H1 (cell line): ENCODE results near the gene RRP1. TPM values are rescaled to one million over a fixed set of nuclear protein-coding genes. Genes with fewer than 3 reads are reported as not detected.

Source experiments
- BACH1 ChIP-seq: IDR thresholded peaks from 2 replicates; pipeline ENCODE4 v1.6.1; 2012; ENCODE audit warnings: low read length, improper control_type of control experiment
- CBX5 ChIP-seq: fragments of 300-800, 300-1000 bp; sonication (generic); IDR thresholded peaks from 2 replicates; pipeline ENCODE4 v1.7.1; 2016; ENCODE audit warnings: antibody characterized with exemption, low read length, low read depth
- SIN3A ChIP-seq, 2 experiments: IDR thresholded peaks in 1 of 2; conservative IDR thresholded peaks in 1 of 2; 2 replicates each; pipeline ENCODE4 v1.6.1; 2011 to 2012; ENCODE audit warnings: low read length in 2 of 2, improper control_type of control experiment in 1 of 2, low read depth in 1 of 2, mild to moderate bottlenecking in 1 of 2
- ZNF274 ChIP-seq: IDR thresholded peaks from 2 replicates; pipeline ENCODE4 v1.7.0; 2012; ENCODE audit warnings: low read length, borderline replicate concordance; ENCODE audit errors: extremely low read depth
- polyA plus RNA-seq, 7 experiments: library from polyadenylated mRNA; depleted of rRNA in 3 of 7; stranded (reverse) in 5 of 7; unstranded in 2 of 7; fragments of >200 nt in 5 of 7; fragments of 200-250 nt in 2 of 7; gene quantifications; 1 replicate in 5 of 7; 2 replicates in 1 of 7; 4 replicates in 1 of 7; pipeline versions ENCODE4 v1.2.1 to v1.2.3, GENCODE V29; 2011 to 2013; ENCODE audit warnings: missing spikeins in 2 of 7, mixed read lengths in 2 of 7
- total RNA-seq: library from RNA; stranded (reverse); fragmentation: NEBNext Ultra II Directional; extraction: Animal tissue kit (Norgen Biotek cat#: 25700); gene quantifications from 2 replicates; pipeline ENCODE4 v1.2.1, GENCODE V29; 2021

Gene RRP1
- total and polyA plus RNA-seq, 2 of the 8 experiments (the other 6 are each of a cell fraction or from before 2014, with no cell fraction given): 11.6 to 55.2 TPM

DNA sequence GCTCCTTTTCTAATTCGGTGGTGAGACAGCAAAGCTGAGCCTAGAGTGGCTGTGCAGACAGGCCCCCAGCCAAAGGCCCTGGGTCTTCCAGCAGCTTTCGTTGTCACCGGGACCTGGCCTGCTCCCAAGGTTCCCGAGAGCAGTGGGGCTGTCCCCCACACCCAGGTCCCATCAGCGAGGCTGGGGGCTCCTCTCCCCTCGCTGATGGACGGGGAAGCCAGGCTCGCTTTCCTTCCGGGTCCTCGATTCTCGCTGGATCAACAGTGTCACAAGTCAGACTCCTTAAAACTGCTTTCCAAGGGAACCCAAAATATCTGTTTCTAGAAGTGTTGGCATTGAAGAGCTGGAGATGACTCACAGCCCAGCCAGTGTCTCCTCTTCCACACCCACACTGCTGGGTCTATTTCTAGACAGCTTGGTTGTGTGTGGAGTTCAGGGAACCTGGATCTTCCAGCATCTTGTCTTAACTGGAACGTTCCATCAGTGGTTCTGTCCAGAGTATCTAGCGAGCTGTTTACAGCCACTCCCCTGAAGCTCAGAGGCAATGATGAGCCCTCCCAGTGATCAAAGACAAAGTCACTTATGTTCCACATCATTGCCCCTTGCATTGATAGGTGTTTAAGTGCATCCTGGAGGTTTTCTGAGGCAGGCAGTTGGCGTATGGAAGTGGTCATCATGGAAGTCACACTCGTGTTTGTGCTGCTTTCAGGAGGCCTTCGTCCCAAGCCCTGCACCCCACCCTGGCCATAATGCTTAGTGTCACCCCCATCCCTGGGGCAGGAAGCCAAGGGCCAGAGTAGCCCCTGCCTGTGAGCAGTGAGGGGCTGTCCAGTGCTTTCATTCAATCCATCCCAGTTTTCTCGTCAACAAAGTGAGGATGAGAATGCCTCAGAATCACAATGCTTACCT, 35.2 kb downstream of the RRP1 start (continued):
- TF ChIP-seq SIN3A (conservative IDR thresholded peaks at IDR 0.05 in 1 of 2, IDR thresholded peaks at IDR 0.05 in 1 of 2; ENCODE audit: low read depth in 1 of 2, low read length in 2 of 2): no peak
- no peak for TF ChIP-seq BACH1
- TF ChIP-seq ZNF274: no peak
- TF ChIP-seq CBX5: no peak
